HepG2 (cell line): Measurements from ENCODE around the gene MCC. TPM values are rescaled to one million over a fixed set of nuclear protein-coding genes. Genes with fewer than 3 reads are reported as not detected.

Experiments
- ATF7-NPFF ChIP-seq: sonication (generic); formaldehyde crosslinking; IDR thresholded peaks from 2 replicates; pipeline ENCODE4 v1.8.1; 2023; ENCODE audit warnings: mild to moderate bottlenecking, low read depth, missing genetic modification reagents, moderate library complexity
- BCL6 ChIP-seq: IDR thresholded peaks from 2 replicates; pipeline ENCODE4 v1.6.1; 2016; ENCODE audit warnings: missing genetic modification reagents, missing compliant biosample characterization
- BRD4 ChIP-seq: sonication (generic); formaldehyde crosslinking; IDR thresholded peaks from 2 replicates; pipeline ENCODE4 v1.4.0; 2020; ENCODE audit warnings: missing genetic modification reagents
- CBX1 ChIP-seq: IDR thresholded peaks from one replicate; pipeline ENCODE4 v1.6.1; 2016; ENCODE audit warnings: antibody characterized with exemption, low read depth
- FOSL1 ChIP-seq: sonication (generic); formaldehyde crosslinking; IDR thresholded peaks from 2 replicates; pipeline ENCODE4 v1.9.0; 2021; ENCODE audit warnings: missing genetic modification reagents, borderline replicate concordance
- HNRNPLL ChIP-seq: fragments of 200-400 bp; formaldehyde crosslinking; IDR thresholded peaks from 2 replicates; pipeline ENCODE4 v1.6.1; 2017; ENCODE audit warnings: mild to moderate bottlenecking, low read depth, low read length; ENCODE audit not compliant: poor library complexity, severe bottlenecking
- MATR3 ChIP-seq: sonication (generic); formaldehyde crosslinking; IDR thresholded peaks from 2 replicates; pipeline ENCODE4 v1.4.0; 2020; ENCODE audit warnings: missing genetic modification reagents
- MYC ChIP-seq: sonication (generic); formaldehyde crosslinking; IDR thresholded peaks from 2 replicates; pipeline ENCODE4 v1.9.0; 2021; ENCODE audit warnings: missing genetic modification reagents, borderline replicate concordance
- PBX3 ChIP-seq: sonication (generic); formaldehyde crosslinking; IDR thresholded peaks from 2 replicates; pipeline ENCODE4 v1.8.1; 2023; ENCODE audit warnings: missing genetic modification reagents, inconsistent platforms, borderline replicate concordance
- POLR2G ChIP-seq: fragments of 200-400 bp; formaldehyde crosslinking; IDR thresholded peaks from 2 replicates; pipeline ENCODE4 v1.6.1; 2018; ENCODE audit warnings: mild to moderate bottlenecking, low read depth, low read length, moderate library complexity
- RBAK ChIP-seq: sonication (generic); formaldehyde crosslinking; IDR thresholded peaks from 2 replicates; pipeline ENCODE4 v1.5.1; 2020; ENCODE audit warnings: mild to moderate bottlenecking, missing genetic modification reagents
- SAFB2 ChIP-seq: sonication (generic); formaldehyde crosslinking; IDR thresholded peaks from 2 replicates; pipeline ENCODE4 v1.5.1; 2020; ENCODE audit warnings: missing genetic modification reagents, low read depth, mild to moderate bottlenecking, borderline replicate concordance
- XRCC5 ChIP-seq: fragments of 200-400 bp; formaldehyde crosslinking; optimal IDR thresholded peaks from 2 replicates; pipeline ENCODE3; 2017; ENCODE audit warnings: mild to moderate bottlenecking, low read length
- ZBTB1 ChIP-seq: sonication (generic); formaldehyde crosslinking; IDR thresholded peaks from 2 replicates; pipeline ENCODE4 v1.4.0; 2020; ENCODE audit warnings: missing genetic modification reagents, borderline replicate concordance
- ZFP90 ChIP-seq: sonication (generic); formaldehyde crosslinking; IDR thresholded peaks from 2 replicates; pipeline ENCODE4 v1.8.0; 2022; ENCODE audit warnings: missing genetic modification reagents, mild to moderate bottlenecking, inconsistent platforms, borderline replicate concordance
- ZMYM4 ChIP-seq: sonication (generic); formaldehyde crosslinking; IDR thresholded peaks from 2 replicates; pipeline ENCODE4 v1.8.1; 2023; ENCODE audit warnings: mild to moderate bottlenecking, missing genetic modification reagents
- ZNF230 ChIP-seq: sonication (generic); formaldehyde crosslinking; IDR thresholded peaks from 2 replicates; pipeline ENCODE4 v1.4.0; 2020; ENCODE audit warnings: mild to moderate bottlenecking, missing genetic modification reagents
- ZNF235 ChIP-seq: sonication (generic); formaldehyde crosslinking; IDR thresholded peaks from 2 replicates; pipeline ENCODE4 v1.8.1; 2023; ENCODE audit warnings: mild to moderate bottlenecking, missing genetic modification reagents, borderline replicate concordance
- ZNF350 ChIP-seq: sonication (generic); formaldehyde crosslinking; IDR thresholded peaks from 2 replicates; pipeline ENCODE4 v1.4.0; 2020; ENCODE audit warnings: mild to moderate bottlenecking, low read depth, missing genetic modification reagents, borderline replicate concordance
- ZNF501 ChIP-seq: sonication (generic); formaldehyde crosslinking; IDR thresholded peaks from 2 replicates; pipeline ENCODE4 v1.5.1; 2020; ENCODE audit warnings: mild to moderate bottlenecking, moderate library complexity, missing genetic modification reagents
- ZNF687 ChIP-seq: sonication (generic); formaldehyde crosslinking; IDR thresholded peaks from 2 replicates; pipeline ENCODE4 v1.5.1; 2020; ENCODE audit warnings: mild to moderate bottlenecking, missing genetic modification reagents, moderate library complexity
- ZNF7 ChIP-seq: IDR thresholded peaks from 2 replicates; pipeline ENCODE4 v1.6.1; 2016; ENCODE audit warnings: missing biosample characterization, missing genetic modification reagents
- ZNF709 ChIP-seq: sonication (generic); formaldehyde crosslinking; IDR thresholded peaks from 2 replicates; pipeline ENCODE4 v1.5.0; 2020; ENCODE audit warnings: mild to moderate bottlenecking, missing genetic modification reagents
- polyA plus RNA-seq, 8 experiments: library from polyadenylated mRNA; depleted of rRNA in 3 of 8; stranded (reverse) in 7 of 8; unstranded in 1 of 8; fragments of >200 nt; fragmentation: Illumina TruSeq in 4 of 8; extraction: Trizol in 4 of 8; gene quantifications; 2 replicates each; pipeline versions ENCODE4 v1.2.1 to v1.2.3, GENCODE V29; 2011 to 2016; ENCODE audit warnings: low read depth in 4 of 8, missing spikeins in 1 of 8, mixed read lengths in 1 of 8; ENCODE audit not compliant: insufficient read depth in 1 of 8
- total RNA-seq, 5 experiments: library from RNA; depleted of rRNA; stranded (reverse); fragments of >200 nt; fragmentation: Illumina TruSeq; extraction: Trizol; gene quantifications; 2 replicates each; pipeline ENCODE4 v1.2.3, GENCODE V29; 2016; ENCODE audit warnings: low read depth in 1 of 5

The MCC gene
- total and polyA plus RNA-seq, 2 of the 13 experiments (the other 11 are each of a cell fraction or from before 2014, with no cell fraction given), result 0.55 to 2.4 TPM

GRCh38 chr5:113513384-113514288 lies 25.4 kb upstream of the MCC start, which contains the start of gene YTHDC2 (continued):
- TF ChIP-seq BRD4 (CRISPR knock-in tag), result peak; percentile 67; the same call in 1 of the 2 replicates
- TF ChIP-seq ZNF230, result peak; percentile 67; the same call in 1 of the 2 replicates
- TF ChIP-seq ZNF7 (CRISPR knock-in tag), result 0 out of 2 replicates have a peak, but pooled peaks have one; percentile 4
- peak; percentile 42 for TF ChIP-seq MYC
- TF ChIP-seq HNRNPLL, result peak; percentile 72
- TF ChIP-seq ZMYM4 (CRISPR knock-in tag), result peak; percentile 94
- peak; percentile 54; the same call in 1 of the 2 replicates for TF ChIP-seq SAFB2 (CRISPR knock-in tag)
- TF ChIP-seq BCL6, result peak; percentile 46
- TF ChIP-seq ZNF235 (CRISPR knock-in tag), result no peak; the same call in 1 of the 2 replicates
- peak; percentile 68 for TF ChIP-seq ZNF501 (CRISPR knock-in tag)
- TF ChIP-seq ZNF687, result peak; percentile 97
- TF ChIP-seq ZBTB1 (CRISPR knock-in tag), result no peak
- no peak for TF ChIP-seq MATR3 (CRISPR knock-in tag)
- peak; percentile 85 for TF ChIP-seq POLR2G
- 0 out of 2 replicates have a peak, but pooled peaks have one; percentile 50 for TF ChIP-seq ATF7-NPFF (CRISPR knock-in tag)
- TF ChIP-seq PBX3 (CRISPR knock-in tag), result no peak
- no peak for TF ChIP-seq CBX1
- peak; percentile 64; the same call in 1 of the 2 replicates for TF ChIP-seq ZFP90 (CRISPR knock-in tag)
- no peak for TF ChIP-seq FOSL1 (CRISPR knock-in tag)
- no peak for TF ChIP-seq RBAK (CRISPR knock-in tag)
- peak; percentile 46 for TF ChIP-seq ZNF350 (CRISPR knock-in tag)
- no peak for TF ChIP-seq ZNF709
- no peak for TF ChIP-seq XRCC5
